Astrocyte of the cerebellum (primary cell): ENCODE data around the gene BIN2.

ENCODE experiments used
- DNase-seq: peaks from one replicate; pipeline ENCODE4 v3.0.0-alpha.2; 2011; ENCODE audit warnings: low read depth
- H3K4me3 ChIP-seq: 2 replicates; pipeline ENCODE4 v1.5.1; 2011; ENCODE audit warnings: mild to moderate bottlenecking, low read depth, low read length, moderate library complexity
- CTCF ChIP-seq: IDR thresholded peaks from 2 replicates; pipeline ENCODE4 v1.5.1; 2012; ENCODE audit warnings: low read length, low read depth, moderate library complexity, mild to moderate bottlenecking; ENCODE audit errors: missing control alignments
- in situ Hi-C: cut with HindIII; loops from 2 replicates; pipeline ENCODE4 v1.10.0; 2017; ENCODE audit warnings: low sequenced_read_pairs

BIN2 gene

GRCh38 chr12:51348116-51348515 lies 24.1 kb upstream of the BIN2 start:
- DNase-seq, result no peak
- TF ChIP-seq CTCF, result no peak
- H3K4me3 ChIP-seq, result no peak overlapping the region
- in situ Hi-C loops, result no loop called here

- no peak for TF ChIP-seq CTCF
- no peak for DNase-seq
- no peak within 1 kb of the TSS for H3K4me3 ChIP-seq
- in situ Hi-C loops, result no loop called here
Measured at GRCh38 chr12:51346581-51346980, 22.6 kb upstream of the BIN2 start, which contains the start of gene CELA1. Gene CELA1, minus strand, starts transcription at chr12:51346679. Its CDS starts 41 bp downstream, at chr12:51346638.

GRCh38 chr12:51345681-51346080 lies 21.7 kb upstream of the BIN2 start:
- H3K4me3 ChIP-seq, result no peak overlapping the region
- in situ Hi-C loops, result no loop called here
- no peak for TF ChIP-seq CTCF
- DNase-seq, result no peak

- no peak for DNase-seq
- in situ Hi-C loops, result no loop called here
- no peak overlapping the region for H3K4me3 ChIP-seq
- no peak for TF ChIP-seq CTCF
Measured at GRCh38 chr12:51343201-51343600, 19.2 kb upstream of the BIN2 start.

GRCh38 chr12:51342416-51342815 lies 18.4 kb upstream of the BIN2 start:
- DNase-seq, result no peak
- H3K4me3 ChIP-seq, result no peak overlapping the region
- in situ Hi-C loops, result no loop called here
- no peak for TF ChIP-seq CTCF

GRCh38 chr12:51341251-51342007 lies 17.5 kb upstream of the BIN2 start:
- DNase-seq, result peak; percentile 48
- TF ChIP-seq CTCF, result peak; percentile 99
- in situ Hi-C loops, result no loop called here
- H3K4me3 ChIP-seq, result no peak overlapping the region
